Measurements from ENCODE around the gene FERMT2.

DNA sequence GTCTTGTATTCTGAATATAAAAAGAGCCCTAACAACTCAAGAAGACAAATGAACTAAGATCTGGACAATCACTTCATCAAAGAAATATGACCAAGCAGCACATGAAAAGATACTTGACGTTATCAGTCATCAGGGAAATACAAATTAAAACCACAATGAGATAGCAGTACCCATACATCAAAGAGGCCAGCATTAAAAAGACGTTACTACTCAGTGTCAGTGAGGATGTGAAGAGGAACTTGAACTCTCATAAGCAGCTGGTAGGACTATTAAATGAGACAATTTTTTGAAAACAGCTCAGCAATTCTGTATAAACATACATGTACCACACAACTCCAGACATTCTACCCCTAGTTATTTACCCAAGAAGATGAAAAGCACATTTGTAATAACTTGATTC is 55.9 kb downstream of the FERMT2 start:
- TF ChIP-seq, protein P1, sequence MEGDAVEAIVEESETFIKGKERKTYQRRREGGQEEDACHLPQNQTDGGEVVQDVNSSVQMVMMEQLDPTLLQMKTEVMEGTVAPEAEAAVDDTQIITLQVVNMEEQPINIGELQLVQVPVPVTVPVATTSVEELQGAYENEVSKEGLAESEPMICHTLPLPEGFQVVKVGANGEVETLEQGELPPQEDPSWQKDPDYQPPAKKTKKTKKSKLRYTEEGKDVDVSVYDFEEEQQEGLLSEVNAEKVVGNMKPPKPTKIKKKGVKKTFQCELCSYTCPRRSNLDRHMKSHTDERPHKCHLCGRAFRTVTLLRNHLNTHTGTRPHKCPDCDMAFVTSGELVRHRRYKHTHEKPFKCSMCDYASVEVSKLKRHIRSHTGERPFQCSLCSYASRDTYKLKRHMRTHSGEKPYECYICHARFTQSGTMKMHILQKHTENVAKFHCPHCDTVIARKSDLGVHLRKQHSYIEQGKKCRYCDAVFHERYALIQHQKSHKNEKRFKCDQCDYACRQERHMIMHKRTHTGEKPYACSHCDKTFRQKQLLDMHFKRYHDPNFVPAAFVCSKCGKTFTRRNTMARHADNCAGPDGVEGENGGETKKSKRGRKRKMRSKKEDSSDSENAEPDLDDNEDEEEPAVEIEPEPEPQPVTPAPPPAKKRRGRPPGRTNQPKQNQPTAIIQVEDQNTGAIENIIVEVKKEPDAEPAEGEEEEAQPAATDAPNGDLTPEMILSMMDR (IDR thresholded peaks at IDR 0.05), result no peak
- no peak for TF ChIP-seq POLR2A (IDR thresholded peaks at IDR 0.05)

All from uterus (tissue), 2 donors.